Activated CD4-positive, alpha-beta T cell treated with anti-CD3 and anti-CD28 coated beads, Interleukin-2, amount 10 ng/mL, durations not matched to agents 24 days and 14 days (primary cell): ENCODE data around the gene FCN1. TPM values are rescaled to one million over a fixed set of nuclear protein-coding genes. Genes with fewer than 3 reads are reported as not detected.
"Not testable (repeated sequence)": the region's sequence is repeated elsewhere in the genome, so short reads cannot be mapped to it uniquely, and the experiment has no call there.

Source experiments
- DNase-seq: peaks from one replicate; pipeline ENCODE4 v3.0.0; 2022
- H3K27ac Mint-ChIP-seq: one replicate; pipeline ENCODE4 v1.8.0; 2022; ENCODE audit warnings: mild to moderate bottlenecking, mixed read lengths
- H3K27me3 Mint-ChIP-seq: one replicate; pipeline ENCODE4 v1.8.0; 2022; ENCODE audit warnings: mixed read lengths
- H3K36me3 Mint-ChIP-seq: one replicate; pipeline ENCODE4 v1.8.0; 2022; ENCODE audit warnings: low read depth, mild to moderate bottlenecking, mixed read lengths
- H3K4me1 Mint-ChIP-seq: one replicate; pipeline ENCODE4 v1.8.0; 2021; ENCODE audit warnings: mixed read lengths
- H3K4me3 Mint-ChIP-seq: one replicate; pipeline ENCODE4 v1.8.0; 2022; ENCODE audit warnings: mild to moderate bottlenecking, moderate library complexity, mixed read lengths
- H3K9me3 Mint-ChIP-seq: one replicate; pipeline ENCODE4 v1.8.0; 2021; ENCODE audit warnings: mixed read lengths
- intact Hi-C: fragments of 100-400 bp; cut with micrococcal nuclease; formaldehyde crosslinking; loops from one replicate; pipeline ENCODE4 v1.15.1; 2023
- total RNA-seq: library from RNA; stranded (reverse); gene quantifications from 2 replicates; pipeline ENCODE4 v1.2.3, GENCODE V29; 2022

Gene FCN1
- total RNA-seq, 1 donor from 2014 or later: not detected

DNA sequence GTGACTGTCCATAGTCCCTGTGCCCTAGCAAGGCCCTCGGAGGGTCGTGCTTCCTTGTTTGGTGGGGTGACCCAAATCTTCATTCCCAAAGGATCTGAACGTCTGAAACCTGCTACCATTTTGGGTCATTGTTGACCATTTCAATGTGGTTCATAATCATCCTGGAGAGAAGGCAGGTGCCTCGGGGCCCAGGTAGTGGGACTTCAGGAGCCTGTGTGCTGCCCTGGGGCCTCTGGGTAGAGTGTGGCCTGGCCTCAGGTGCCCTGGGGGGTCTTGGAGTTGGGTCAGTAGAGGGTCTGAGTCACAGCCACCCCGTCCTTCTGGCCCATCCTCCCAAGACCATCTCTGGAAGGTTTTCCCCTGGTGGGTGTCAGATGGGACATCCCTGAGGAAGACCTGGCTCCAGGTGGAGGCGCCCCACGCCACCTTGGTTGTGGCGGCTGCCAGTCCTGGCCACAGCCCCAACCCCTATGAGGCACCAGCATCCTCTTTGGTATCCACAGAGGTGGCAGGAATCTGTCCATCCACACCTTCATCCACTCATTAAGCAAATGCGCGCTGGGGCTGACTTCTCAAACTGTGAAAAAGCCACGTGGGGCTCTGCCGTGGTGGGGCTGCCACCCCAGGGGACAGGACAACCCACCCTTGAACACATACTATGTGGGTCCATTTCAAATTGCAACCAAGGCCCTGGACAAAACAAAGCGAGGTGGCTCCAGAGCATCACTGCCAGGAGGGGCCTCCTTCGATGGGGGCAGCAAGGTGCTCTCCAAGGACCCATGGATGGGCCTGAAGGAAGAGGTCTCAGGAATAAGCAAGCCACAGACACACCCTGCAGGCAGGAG lies 41.6 kb upstream of the FCN1 start:
- H3K9me3 Mint-ChIP-seq: no peaks in the 10 kb centered on the region
- no peak overlapping the region for H3K4me3 Mint-ChIP-seq
- no peak overlapping the region for H3K27ac Mint-ChIP-seq
- intact Hi-C loops: no loop called here
- no peaks in the 10 kb centered on the region for H3K27me3 Mint-ChIP-seq
- no peaks in the 10 kb centered on the region for H3K36me3 Mint-ChIP-seq
- H3K4me1 Mint-ChIP-seq: no peaks in the 10 kb centered on the region
- no peak for DNase-seq

DNA sequence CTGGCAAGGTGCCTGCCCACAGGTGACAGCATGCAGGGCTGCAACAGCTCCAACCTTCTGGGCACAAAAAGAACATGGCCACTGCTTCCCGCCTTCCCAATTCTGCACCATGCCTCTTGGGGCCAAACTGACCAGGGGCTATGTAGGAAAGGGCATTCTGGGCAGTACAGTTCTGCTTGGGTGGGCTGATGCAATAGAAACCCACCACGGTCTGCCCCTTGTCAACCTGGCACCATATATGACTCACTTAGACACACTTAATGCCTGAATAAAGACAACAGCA lies 40.2 kb upstream of the FCN1 start:
- H3K36me3 Mint-ChIP-seq: no peaks in the 10 kb centered on the region
- no peak overlapping the region for H3K4me3 Mint-ChIP-seq
- no peaks in the 10 kb centered on the region for H3K4me1 Mint-ChIP-seq
- intact Hi-C loops: no loop called here
- H3K27me3 Mint-ChIP-seq: no peaks in the 10 kb centered on the region
- no peak for DNase-seq
- no peaks in the 10 kb centered on the region for H3K9me3 Mint-ChIP-seq
- H3K27ac Mint-ChIP-seq: no peak overlapping the region

DNA sequence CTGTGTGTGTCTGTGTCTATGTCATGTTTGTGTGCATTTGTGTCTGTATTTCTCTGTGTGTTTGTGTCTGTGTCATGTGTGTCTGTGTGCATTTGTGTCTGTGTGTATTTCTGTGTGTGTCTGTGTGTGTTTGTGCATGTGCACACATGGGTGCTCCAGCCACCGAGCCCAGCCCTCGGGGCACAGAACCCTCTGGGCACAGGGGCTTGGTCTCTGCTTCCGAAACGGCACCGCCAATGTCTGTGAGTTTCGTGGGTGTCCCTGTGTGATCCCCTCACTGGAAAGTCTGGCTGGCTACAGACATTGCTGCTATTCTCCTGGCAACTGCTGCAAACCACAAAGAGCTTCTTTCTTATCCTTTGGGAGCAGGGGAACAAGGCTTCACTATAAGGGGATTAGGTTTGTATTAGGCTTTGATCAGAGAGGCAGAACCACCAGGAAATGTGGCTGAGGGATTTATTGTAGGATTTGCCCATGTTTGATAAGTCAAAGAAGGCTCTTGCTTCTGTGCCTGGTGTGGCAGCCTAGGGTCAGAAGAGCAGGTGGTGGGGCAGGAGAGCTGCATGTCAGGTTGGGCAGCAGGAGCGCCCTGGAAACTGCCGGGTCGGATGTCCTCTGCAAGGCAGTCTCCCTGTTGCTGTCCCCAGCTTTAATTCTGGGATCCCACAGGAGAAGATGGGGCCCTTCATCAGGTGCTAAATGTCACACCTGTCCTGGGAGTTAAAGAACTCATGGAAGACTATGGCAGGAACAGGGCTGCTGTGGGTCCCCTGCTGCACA lies 39.6 kb upstream of the FCN1 start:
- no peak overlapping the region for H3K4me3 Mint-ChIP-seq
- no peaks in the 10 kb centered on the region for H3K27me3 Mint-ChIP-seq
- no peaks in the 10 kb centered on the region for H3K36me3 Mint-ChIP-seq
- H3K4me1 Mint-ChIP-seq: no peaks in the 10 kb centered on the region
- intact Hi-C loops: no loop called here
- no peak for DNase-seq
- no peak overlapping the region for H3K27ac Mint-ChIP-seq
- H3K9me3 Mint-ChIP-seq: no peaks in the 10 kb centered on the region

DNA sequence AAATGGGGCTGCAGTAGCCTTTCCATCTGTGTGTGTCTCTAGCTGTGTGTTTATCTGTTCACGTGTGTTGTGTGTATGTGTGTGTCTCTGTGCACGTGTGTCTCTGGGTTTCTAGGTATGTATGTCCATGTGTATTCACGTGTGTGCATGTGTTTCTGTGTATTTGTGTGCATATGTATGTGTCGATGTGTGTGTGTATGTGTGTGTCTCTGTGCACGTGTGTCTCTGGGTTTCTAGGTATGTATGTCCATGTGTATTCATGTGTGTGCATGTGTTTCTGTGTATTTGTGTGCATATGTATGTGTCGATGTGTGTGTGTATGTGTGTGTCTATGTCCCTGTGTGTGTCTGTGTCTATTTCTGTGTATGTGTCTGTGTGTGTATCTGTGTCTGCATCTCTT lies 38.7 kb upstream of the FCN1 start:
- H3K4me3 Mint-ChIP-seq, intact Hi-C loops, H3K9me3 Mint-ChIP-seq, H3K27me3 Mint-ChIP-seq, H3K4me1 Mint-ChIP-seq, H3K27ac Mint-ChIP-seq, DNase-seq, H3K36me3 Mint-ChIP-seq: not testable (repeated sequence)

DNA sequence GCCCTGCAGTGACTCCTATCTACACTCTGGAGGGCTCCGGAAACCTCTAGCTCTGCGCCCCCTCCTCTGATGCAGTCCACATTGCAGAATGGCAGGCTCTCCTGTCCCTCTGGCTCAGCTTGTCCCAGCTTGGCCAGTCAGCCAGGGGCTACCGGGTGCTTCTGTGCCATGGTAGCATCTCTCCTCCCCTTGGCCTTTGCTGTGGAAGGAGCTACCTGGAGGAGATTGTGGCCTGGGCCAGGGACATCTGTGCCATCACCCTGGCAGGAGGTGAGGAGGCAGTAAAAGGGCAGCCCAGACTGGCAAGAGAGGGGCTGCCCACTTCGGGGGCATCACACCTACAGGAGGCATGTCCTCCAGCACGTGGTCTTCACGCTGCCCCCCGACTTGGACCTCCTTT lies 38.1 kb upstream of the FCN1 start:
- Mint-ChIP-seq H3K4me1 (no peaks in the 10 kb centered on the region), H3K27ac (no peak overlapping the region), H3K27me3 (no peaks in the 10 kb centered on the region)

DNA sequence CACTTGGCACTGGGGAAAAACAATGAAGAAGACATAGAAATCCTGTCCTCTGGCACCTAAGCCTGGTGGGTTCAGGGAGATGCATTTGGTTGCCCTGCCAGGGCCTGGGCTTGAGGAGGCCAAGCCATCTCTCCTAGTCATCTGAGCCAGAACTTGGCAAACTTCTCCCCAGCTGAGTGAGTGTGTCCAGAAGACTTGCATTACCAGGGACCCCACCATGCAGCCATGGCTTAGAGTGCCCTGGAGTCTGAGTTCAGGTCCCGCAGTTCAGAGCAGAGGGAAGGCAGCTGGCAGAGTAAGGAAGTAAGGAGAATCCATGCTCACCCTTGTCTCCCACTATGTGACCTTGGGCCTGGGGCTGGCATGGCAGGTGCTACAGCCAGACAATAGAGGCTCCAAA lies 37.4 kb upstream of the FCN1 start:
- Mint-ChIP-seq H3K36me3 (no peaks in the 10 kb centered on the region), H3K4me3 (no peak overlapping the region), H3K27me3 (no peaks in the 10 kb centered on the region), H3K27ac (no peak overlapping the region), H3K4me1 (no peaks in the 10 kb centered on the region), H3K9me3 (no peaks in the 10 kb centered on the region)
- intact Hi-C loops: no loop called here
- no peak for DNase-seq

More for the DNA sequence above, 38.1 kb upstream of the FCN1 start:
- Mint-ChIP-seq H3K4me3 (no peak overlapping the region), H3K36me3 (no peaks in the 10 kb centered on the region), H3K9me3 (no peaks in the 10 kb centered on the region)
- no peak for DNase-seq
- intact Hi-C loops: no loop called here

DNA sequence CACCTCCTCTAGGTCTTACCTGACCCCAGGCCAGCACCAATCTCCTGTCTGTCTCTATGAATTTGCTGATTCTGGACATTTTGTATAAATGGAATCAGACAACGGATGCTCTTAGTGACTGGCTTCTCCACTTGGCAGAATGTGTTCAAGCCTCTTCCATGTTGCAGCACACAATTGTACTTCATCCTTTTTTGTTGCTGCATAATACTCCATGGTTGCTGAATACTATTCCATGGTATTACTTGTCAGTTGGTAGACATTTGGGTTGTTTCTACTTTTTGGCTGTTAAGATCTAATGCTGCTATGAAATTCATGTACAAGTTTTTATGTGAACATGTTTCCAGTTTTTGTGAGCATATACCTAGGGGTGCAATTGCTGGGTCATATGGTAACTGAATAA lies 34.3 kb upstream of the FCN1 start:
- Mint-ChIP-seq H3K36me3 (no peaks in the 10 kb centered on the region), H3K4me3 (no peak overlapping the region), H3K27me3 (no peaks in the 10 kb centered on the region), H3K4me1 (no peaks in the 10 kb centered on the region), H3K27ac (no peak overlapping the region), H3K9me3 (no peaks in the 10 kb centered on the region)
- DNase-seq: no peak
- intact Hi-C loops: no loop called here

DNA sequence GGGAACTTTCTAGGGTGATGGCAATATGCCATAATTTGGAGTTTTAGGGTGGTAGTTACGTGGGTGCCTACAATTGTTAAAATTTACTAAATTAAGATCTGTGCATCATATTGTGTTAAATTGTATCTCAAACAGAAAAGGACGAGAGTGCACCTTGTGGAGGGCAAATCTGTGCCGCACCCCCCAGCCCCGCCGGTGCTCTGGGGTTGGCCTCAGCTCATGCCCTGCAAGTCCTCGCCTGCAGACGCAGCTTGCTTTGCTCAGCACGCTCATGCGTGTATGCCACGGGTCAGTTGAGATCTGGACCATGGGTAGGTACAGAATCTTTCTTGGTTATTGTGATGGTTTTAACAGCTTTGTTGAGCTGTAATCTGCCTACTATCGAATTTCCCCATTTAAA lies 33.7 kb upstream of the FCN1 start:
- H3K27me3 Mint-ChIP-seq: no peaks in the 10 kb centered on the region
- intact Hi-C loops: no loop called here
- DNase-seq: no peak
- no peaks in the 10 kb centered on the region for H3K4me1 Mint-ChIP-seq
- no peaks in the 10 kb centered on the region for H3K36me3 Mint-ChIP-seq
- H3K4me3 Mint-ChIP-seq: no peak overlapping the region
- no peak overlapping the region for H3K27ac Mint-ChIP-seq
- no peaks in the 10 kb centered on the region for H3K9me3 Mint-ChIP-seq

DNA sequence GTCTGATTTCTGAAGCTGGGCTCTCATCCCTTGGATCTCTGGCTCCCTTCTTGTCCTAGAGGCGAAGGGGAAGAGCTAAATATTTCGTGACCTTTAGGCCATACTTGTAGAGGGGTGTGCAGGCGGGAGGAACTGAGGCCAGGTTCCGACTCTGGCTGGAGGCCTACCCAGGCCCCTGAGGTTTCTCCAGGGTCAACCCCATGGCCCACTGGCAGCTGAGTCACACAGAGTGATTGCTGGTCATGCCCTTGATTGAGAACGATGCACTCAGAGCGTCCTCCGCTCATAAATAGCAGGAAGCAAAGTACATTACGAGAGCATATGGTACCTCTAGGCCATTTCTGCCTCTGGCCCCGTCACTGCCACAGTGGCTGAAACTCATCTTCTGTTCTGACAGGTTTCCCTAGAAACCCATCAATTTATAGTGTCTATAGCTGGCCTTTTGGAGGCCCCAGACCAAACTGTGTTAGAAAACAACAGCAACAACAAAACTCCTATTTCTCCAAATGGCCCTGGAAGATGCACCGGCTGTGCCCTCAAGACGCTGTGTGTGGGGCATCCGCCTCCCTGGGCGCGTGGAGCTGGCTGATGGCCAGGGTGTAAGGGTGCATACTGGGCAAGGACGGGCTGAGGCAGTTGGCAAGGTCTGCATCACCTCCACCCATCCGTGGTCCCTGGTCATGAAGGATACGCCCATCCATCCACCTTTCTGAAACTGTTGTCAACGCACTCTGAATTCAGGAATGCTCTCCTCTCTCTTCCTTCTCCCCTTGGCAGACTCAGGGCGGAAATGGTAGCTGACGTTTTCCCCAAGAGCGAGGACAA lies 32.9 kb upstream of the FCN1 start:
- intact Hi-C loops: no loop called here
- Mint-ChIP-seq H3K4me1 (no peaks in the 10 kb centered on the region), H3K27ac (no peak overlapping the region), H3K36me3 (no peaks in the 10 kb centered on the region), H3K27me3 (no peaks in the 10 kb centered on the region), H3K4me3 (no peak overlapping the region), H3K9me3 (no peaks in the 10 kb centered on the region)
- no peak for DNase-seq

DNA sequence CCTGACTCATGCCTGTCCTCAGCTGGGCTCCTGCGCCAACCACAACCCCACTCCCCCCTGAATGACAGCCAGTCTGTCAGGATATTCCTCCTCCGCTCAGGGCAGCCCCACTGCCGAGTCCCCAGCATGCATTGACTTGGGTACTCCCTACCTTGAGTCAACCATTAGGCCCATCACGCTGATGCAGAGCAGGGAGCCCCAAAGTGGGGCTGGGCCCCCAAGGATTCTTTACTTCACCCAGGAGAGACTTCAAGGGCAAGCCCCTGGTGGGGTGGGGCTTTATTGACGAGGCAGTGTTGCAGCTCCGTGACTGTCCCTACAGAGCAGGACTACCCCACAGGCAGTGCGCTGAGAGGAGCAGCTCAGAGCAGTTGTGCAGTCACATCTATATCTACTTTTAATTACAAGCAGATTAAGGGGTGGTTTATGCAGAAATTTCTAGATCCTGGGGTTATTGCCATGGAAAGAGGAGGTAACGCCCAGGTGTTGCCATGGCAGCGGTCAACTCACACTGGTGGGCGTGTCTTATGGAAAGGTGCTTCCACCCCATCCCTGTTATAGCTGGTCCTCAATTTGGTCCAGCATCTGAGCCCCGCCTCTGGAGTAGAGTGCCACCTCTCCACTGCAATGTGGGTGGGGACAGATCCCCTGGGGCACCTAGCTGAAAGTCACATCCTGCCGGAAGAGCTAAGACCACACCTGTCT lies 32.1 kb upstream of the FCN1 start:
- DNase-seq: no peak
- Mint-ChIP-seq H3K4me3 (no peak overlapping the region), H3K9me3 (no peaks in the 10 kb centered on the region), H3K27ac (no peak overlapping the region), H3K4me1 (no peaks in the 10 kb centered on the region), H3K36me3 (no peaks in the 10 kb centered on the region), H3K27me3 (no peaks in the 10 kb centered on the region)
- intact Hi-C loops: no loop called here

DNA sequence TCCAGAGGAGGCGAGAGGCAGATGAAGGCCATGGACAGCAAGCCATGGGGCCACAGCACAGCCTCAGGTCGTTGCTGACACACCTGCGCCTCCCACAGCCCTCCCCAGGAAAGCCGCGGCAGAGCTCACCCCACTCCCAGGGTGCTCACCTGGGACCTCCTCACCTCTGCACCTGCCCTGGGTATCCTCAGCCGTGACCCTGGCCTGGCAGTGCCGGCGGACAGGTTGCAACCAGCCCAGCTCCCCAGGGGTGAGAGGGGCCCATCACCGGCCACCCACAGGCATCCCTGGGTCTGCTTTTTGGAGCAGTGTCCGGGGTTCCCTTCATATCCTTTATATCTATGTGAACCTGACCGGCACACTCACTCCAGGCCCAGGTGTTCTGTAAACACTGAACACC lies 30.4 kb upstream of the FCN1 start:
- no peak for DNase-seq
- Mint-ChIP-seq H3K36me3 (no peaks in the 10 kb centered on the region), H3K27ac (no peak overlapping the region), H3K4me1 (no peaks in the 10 kb centered on the region), H3K27me3 (no peaks in the 10 kb centered on the region), H3K9me3 (no peaks in the 10 kb centered on the region), H3K4me3 (no peak overlapping the region)
- intact Hi-C loops: no loop called here

DNA sequence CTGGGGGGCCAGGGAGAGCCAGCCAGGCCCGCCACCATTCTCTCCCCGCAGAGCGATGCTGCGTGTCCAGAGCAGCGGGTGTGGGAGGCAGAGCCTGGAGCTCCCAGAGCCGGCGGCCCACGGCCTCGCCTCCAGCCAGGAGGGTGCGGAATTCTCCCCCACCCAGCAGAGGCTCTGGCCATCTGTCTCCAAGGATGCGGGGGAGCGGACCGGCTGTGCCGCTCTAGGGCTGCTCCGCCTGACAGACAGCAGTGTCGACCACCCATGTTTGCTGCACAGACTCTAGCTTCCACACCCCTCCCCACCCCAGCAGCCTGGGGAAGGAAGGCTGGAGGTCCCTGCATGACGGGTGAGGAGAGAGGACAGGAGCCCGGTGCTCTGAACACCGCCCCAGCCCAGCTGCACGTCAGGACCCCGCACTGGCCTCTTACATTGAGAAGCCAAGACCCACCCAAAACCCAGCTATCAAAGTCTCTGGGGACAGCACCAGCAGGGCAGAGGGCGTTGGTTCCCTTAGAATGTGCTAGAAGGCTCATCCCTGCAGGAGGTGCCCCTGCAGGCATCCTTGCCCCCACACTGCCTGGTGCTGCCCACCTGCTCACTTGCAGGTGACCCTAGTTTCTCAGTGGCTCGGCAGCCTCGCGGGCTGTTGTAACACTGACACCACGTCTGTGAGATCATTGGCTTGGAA lies 29.7 kb upstream of the FCN1 start:
- no peaks in the 10 kb centered on the region for H3K9me3 Mint-ChIP-seq
- H3K27ac Mint-ChIP-seq: no peak overlapping the region
- H3K4me1 Mint-ChIP-seq: no peaks in the 10 kb centered on the region
- no peak overlapping the region for H3K4me3 Mint-ChIP-seq
- no peaks in the 10 kb centered on the region for H3K27me3 Mint-ChIP-seq
- intact Hi-C loops: no loop called here
- DNase-seq: no peak
- H3K36me3 Mint-ChIP-seq: no peaks in the 10 kb centered on the region

DNA sequence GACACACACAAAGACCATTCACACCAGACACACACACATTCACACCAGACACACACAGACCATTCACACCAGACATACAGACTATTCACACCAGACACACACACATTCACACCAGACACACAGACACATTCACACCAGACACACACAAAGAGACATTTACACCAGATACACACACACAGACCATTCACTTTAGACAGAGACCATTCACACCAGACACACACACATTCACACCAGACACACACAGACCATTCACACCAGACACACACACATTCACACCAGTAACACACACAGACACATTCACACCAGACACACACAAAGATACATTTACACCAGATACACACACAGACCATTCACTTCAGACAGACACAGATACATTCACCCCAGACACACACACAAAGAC lies 29.0 kb upstream of the FCN1 start:
- Mint-ChIP-seq H3K4me3 (no peak overlapping the region), H3K27me3 (no peaks in the 10 kb centered on the region), H3K36me3 (no peaks in the 10 kb centered on the region), H3K9me3 (no peaks in the 10 kb centered on the region), H3K27ac (no peak overlapping the region), H3K4me1 (no peaks in the 10 kb centered on the region)
- DNase-seq: no peak
- intact Hi-C loops: no loop called here
